ENCODE data around the gene DCP1A. TPM values are rescaled to one million over a fixed set of nuclear protein-coding genes. Genes with fewer than 3 reads are reported as not detected.

Gene DCP1A
- total RNA-seq, 1 donor from 2014 or later = 17.3 TPM

- intact Hi-C loops (cut with micrococcal nuclease) = no loop called here
- no peak for TF ChIP-seq CTCF (IDR thresholded peaks at IDR 0.05; ENCODE audit: borderline replicate concordance)
- H3K4me1 ChIP-seq = peaks cover 83% of the 10 kb centered on the region
These were observed 103.6 kb downstream of the DCP1A start for GRCh38 chr3:53243785-53244184.

GRCh38 chr3:53243165-53243564 lies 104.2 kb downstream of the DCP1A start:
- no peaks in the 10 kb centered on the region for H3K27me3 ChIP-seq (ENCODE audit: low read depth)
- H3K36me3 ChIP-seq = peaks cover 44% of the 10 kb centered on the region
- no peaks in the 10 kb centered on the region for H3K9me3 ChIP-seq (replicated peaks)
- H3K4me1 ChIP-seq = peaks cover 83% of the 10 kb centered on the region
- H3K27ac ChIP-seq (replicated peaks) = peak overlapping the region; percentile 71
- TF ChIP-seq CTCF (IDR thresholded peaks at IDR 0.05; ENCODE audit: borderline replicate concordance) = no peak
- intact Hi-C loops (cut with micrococcal nuclease) = no loop called here
- H3K4me3 ChIP-seq = no peak overlapping the region
- DNase-seq = no peak

More at GRCh38 chr3:53243785-53244184, 103.6 kb downstream of the DCP1A start:
- Histone ChIP-seq H3K27ac (replicated peaks) (peak overlapping the region; percentile 71), H3K27me3 (ENCODE audit: low read depth) (no peaks in the 10 kb centered on the region), H3K4me3 (no peak overlapping the region), H3K36me3 (peaks cover 38% of the 10 kb centered on the region), H3K9me3 (replicated peaks) (no peaks in the 10 kb centered on the region)
- no peak for DNase-seq

- TF ChIP-seq CTCF (IDR thresholded peaks at IDR 0.05; ENCODE audit: borderline replicate concordance) = no peak
These were observed 104.7 kb downstream of the DCP1A start for GRCh38 chr3:53242642-53243041.

GRCh38 chr3:53242155-53242554 lies 105.2 kb downstream of the DCP1A start:
- H3K27ac ChIP-seq (replicated peaks) = peak overlapping the region; percentile 71
- TF ChIP-seq CTCF (IDR thresholded peaks at IDR 0.05; ENCODE audit: borderline replicate concordance) = no peak
- H3K4me1 ChIP-seq = peaks cover 79% of the 10 kb centered on the region
- intact Hi-C loops (cut with micrococcal nuclease) = no loop called here
- peak; percentile 37 for DNase-seq
- H3K9me3 ChIP-seq (replicated peaks) = no peaks in the 10 kb centered on the region
- H3K27me3 ChIP-seq (ENCODE audit: low read depth) = no peaks in the 10 kb centered on the region
- H3K4me3 ChIP-seq = peak overlapping the region; percentile 8
- peaks cover 50% of the 10 kb centered on the region for H3K36me3 ChIP-seq

More at GRCh38 chr3:53242642-53243041, 104.7 kb downstream of the DCP1A start:
- Histone ChIP-seq H3K9me3 (replicated peaks) (no peaks in the 10 kb centered on the region), H3K27me3 (ENCODE audit: low read depth) (no peaks in the 10 kb centered on the region), H3K27ac (replicated peaks) (peak overlapping the region; percentile 71), H3K36me3 (peaks cover 50% of the 10 kb centered on the region), H3K4me1 (peaks cover 83% of the 10 kb centered on the region), H3K4me3 (no peak overlapping the region)
- DNase-seq = no peak
- intact Hi-C loops (cut with micrococcal nuclease) = no loop called here

GRCh38 chr3:53240989-53241972 lies 106.1 kb downstream of the DCP1A start:
- Histone ChIP-seq H3K27me3 (ENCODE audit: low read depth) (no peaks in the 10 kb centered on the region), H3K4me3 (peak overlapping the region; percentile 8), H3K4me1 (peaks cover 80% of the 10 kb centered on the region), H3K9me3 (replicated peaks) (no peaks in the 10 kb centered on the region), H3K27ac (replicated peaks) (peak overlapping the region; percentile 71), H3K36me3 (peaks cover 47% of the 10 kb centered on the region)
- no peak for DNase-seq
- intact Hi-C loops (cut with micrococcal nuclease) = no loop called here
- no peak for TF ChIP-seq CTCF (IDR thresholded peaks at IDR 0.05; ENCODE audit: borderline replicate concordance)
